K562 (cell line): Measurements from ENCODE around the gene WDR88. TPM values are rescaled to one million over a fixed set of nuclear protein-coding genes. Genes with fewer than 3 reads are reported as not detected.

Experiments
- C11orf30 ChIP-seq: fragments of 450-650 bp; IDR thresholded peaks from 2 replicates; pipeline ENCODE4 v1.6.1; 2016; ENCODE audit warnings: low read depth, mild to moderate bottlenecking
- CEBPG ChIP-seq, 3 experiments: fragments of 200-800 bp in 1 of 3; sonication (Bioruptor generic) in 1 of 3; sonication (generic) in 1 of 3; formaldehyde crosslinking in 1 of 3; IDR thresholded peaks in 2 of 3; conservative IDR thresholded peaks in 1 of 3; 2 replicates each; pipeline versions ENCODE4 v1.6.1 to v1.8.0; 2016 to 2022; ENCODE audit warnings: missing compliant biosample characterization in 2 of 3, missing genetic modification characterization in 2 of 3, mild to moderate bottlenecking in 1 of 3, missing genetic modification reagents in 1 of 3
- CREB1 ChIP-seq, 2 experiments: sonication (generic) in 1 of 2; formaldehyde crosslinking in 1 of 2; IDR thresholded peaks; 2 replicates each; pipeline versions ENCODE4 v1.6.1 to v1.8.0; 2012 to 2022; ENCODE audit warnings: inconsistent platforms in 1 of 2, mild to moderate bottlenecking in 1 of 2, missing genetic modification reagents in 1 of 2, moderate library complexity in 1 of 2
- CUX1 ChIP-seq: fragments of 200-800 bp; sonication (Bioruptor generic); IDR thresholded peaks from 2 replicates; pipeline ENCODE4 v1.6.1; 2016; ENCODE audit warnings: missing genetic modification characterization, missing compliant biosample characterization
- ETS1 ChIP-seq: conservative IDR thresholded peaks from 2 replicates; pipeline ENCODE4 v1.6.1; 2011; ENCODE audit warnings: low read depth, mild to moderate bottlenecking, low read length; ENCODE audit not compliant: control insufficient read depth
- FOXP4 ChIP-seq: sonication (generic); formaldehyde crosslinking; IDR thresholded peaks from 2 replicates; pipeline ENCODE4 v1.8.0; 2022; ENCODE audit warnings: mild to moderate bottlenecking, missing genetic modification reagents, borderline replicate concordance
- HCFC1 ChIP-seq: IDR thresholded peaks from 2 replicates; pipeline ENCODE4 v1.6.1; 2012; ENCODE audit warnings: low read depth, low read length, improper control_type of control experiment
- JUND ChIP-seq, 2 experiments: IDR thresholded peaks; 2 replicates in 1 of 2; 3 replicates in 1 of 2; pipeline ENCODE4 v1.6.1; 2011; ENCODE audit warnings: borderline replicate concordance in 2 of 2, low read depth in 2 of 2, low read length in 2 of 2, improper control_type of control experiment in 1 of 2, missing biosample characterization in 1 of 2, missing genetic modification characterization in 1 of 2, missing genetic modification reagents in 1 of 2
- PREB ChIP-seq: sonication (generic); formaldehyde crosslinking; IDR thresholded peaks from 2 replicates; pipeline ENCODE4 v1.8.1; 2023; ENCODE audit warnings: mild to moderate bottlenecking, missing genetic modification reagents
- RBM17 ChIP-seq: fragments of 200-400 bp; formaldehyde crosslinking; IDR thresholded peaks from 2 replicates; pipeline ENCODE4 v1.6.1; 2017; ENCODE audit warnings: low read depth, mild to moderate bottlenecking, low read length, borderline replicate concordance
- SRF ChIP-seq, 2 experiments: fragments of 250-450, 450-650 bp in 1 of 2; sonication (Bioruptor Pico) in 1 of 2; sonication (generic) in 1 of 2; formaldehyde crosslinking; IDR thresholded peaks; 2 replicates each; pipeline versions ENCODE4 v1.5.0 to v1.5.1; 2020 to 2022; ENCODE audit warnings: mild to moderate bottlenecking in 1 of 2, missing genetic modification reagents in 1 of 2
- TBL1XR1 ChIP-seq, 2 experiments: IDR thresholded peaks; 2 replicates each; pipeline ENCODE4 v1.6.1; 2012; ENCODE audit warnings: improper control_type of control experiment in 2 of 2, low read length in 2 of 2, mild to moderate bottlenecking in 1 of 2
- ZNF174 ChIP-seq: fragments of 250-450 bp; sonication (Bioruptor Pico); IDR thresholded peaks from 2 replicates; pipeline ENCODE4 v1.4.0; 2020; ENCODE audit warnings: mild to moderate bottlenecking
- ZNF324 ChIP-seq: fragments of 250-450 bp; sonication (Bioruptor Pico); IDR thresholded peaks from 2 replicates; pipeline ENCODE4 v1.4.0; 2020; ENCODE audit warnings: mild to moderate bottlenecking
- polyA plus RNA-seq, 8 experiments: library from polyadenylated mRNA; depleted of rRNA in 4 of 8; stranded (reverse) in 5 of 8; unstranded in 3 of 8; fragments of >200 nt; fragmentation: Nextera tagmentation in 2 of 8; fragmentation: Illumina TruSeq in 1 of 8; extraction: Ambion mirVana in 2 of 8; extraction: Trizol in 1 of 8; gene quantifications; 2 replicates each; pipeline versions ENCODE4 v1.2.1 to v1.2.3, GENCODE V29; 2011 to 2014; ENCODE audit warnings: inconsistent platforms in 1 of 8, missing spikeins in 1 of 8
- total RNA-seq, 7 experiments: library from RNA; depleted of rRNA in 6 of 7; stranded (reverse); fragments of >200 nt in 6 of 7; fragmentation: Illumina TruSeq in 2 of 7; extraction: Trizol in 2 of 7; gene quantifications; 2 replicates each; pipeline versions ENCODE4 v1.2.1 to v1.2.3, GENCODE V29; 2011 to 2021; ENCODE audit warnings: low replicate concordance in 1 of 7

The WDR88 gene
- total and polyA plus RNA-seq, 9 of the 15 experiments (the other 6 are each of a cell fraction or from before 2014, with no cell fraction given), result 0.03 to 0.04 TPM; not detected in 7

- TF ChIP-seq CUX1 (CRISPR knock-in tag), result no peak
- TF ChIP-seq HCFC1, result no peak
- no peak for TF ChIP-seq RBM17
- no peak for TF ChIP-seq ETS1
- TF ChIP-seq CEBPG (CRISPR knock-in tag; IDR thresholded peaks at IDR 0.05), result no peak
- peak in 1 of 2 experiments; percentile 12; a peak in 2 of 4 replicates for TF ChIP-seq CEBPG (tag; conservative IDR thresholded peaks at IDR 0.05 in 1 of 2, IDR thresholded peaks at IDR 0.05 in 1 of 2)
- TF ChIP-seq ZNF324, result no peak
- no peak for TF ChIP-seq FOXP4
- no peak for TF ChIP-seq PREB (CRISPR knock-in tag)
- 0 out of 2 replicates have a peak, but pooled peaks have one; percentile 22 for TF ChIP-seq CREB1 (IDR thresholded peaks at IDR 0.05)
- no peak for TF ChIP-seq CREB1 (CRISPR knock-in tag; IDR thresholded peaks at IDR 0.05)
- TF ChIP-seq ZNF174 (CRISPR knock-in tag), result no peak
- peak; percentile 77 for TF ChIP-seq JUND (IDR thresholded peaks at IDR 0.05; ENCODE audit: borderline replicate concordance, low read depth, low read length)
- TF ChIP-seq JUND (tag; IDR thresholded peaks at IDR 0.05; ENCODE audit: borderline replicate concordance, low read depth, low read length), result peak; percentile 83; the same call in 2 of the 3 replicates
- peak; percentile 76 to 94; a peak in 3 of 4 replicates for TF ChIP-seq TBL1XR1 (IDR thresholded peaks at IDR 0.05; ENCODE audit: low read length in 2 of 2)
- peak in 1 of 2 experiments; percentile 60; a peak in 1 of 4 replicates for TF ChIP-seq SRF (CRISPR knock-in tag; IDR thresholded peaks at IDR 0.05)
- peak; percentile 99 for TF ChIP-seq C11orf30
Observed at GRCh38 chr19:33124207-33125098, 7.5 kb upstream of the WDR88 start (continued).
